Renal pelvis (tissue), 4 donors: ENCODE data around the gene AGBL5. TPM values are rescaled to one million over a fixed set of nuclear protein-coding genes. Genes with fewer than 3 reads are reported as not detected.
"Not testable (repeated sequence)": the region's sequence is repeated elsewhere in the genome, so short reads cannot be mapped to it uniquely, and the experiment has no call there.

Experiments used
- DNase-seq: peaks from one replicate; pipeline ENCODE4 v3.0.0-alpha.2; 2013
- polyA plus RNA-seq, 3 donors: library from polyadenylated mRNA; unstranded; fragments of 120-200 nt; gene quantifications; one replicate each; pipeline ENCODE4 v1.2.1, GENCODE V29; 2013; ENCODE audit not compliant: insufficient read length in 3 of 3

Gene AGBL5
- polyA plus RNA-seq, 3 donors: 67.1 to 68.4 (median 67.5) TPM

DNA sequence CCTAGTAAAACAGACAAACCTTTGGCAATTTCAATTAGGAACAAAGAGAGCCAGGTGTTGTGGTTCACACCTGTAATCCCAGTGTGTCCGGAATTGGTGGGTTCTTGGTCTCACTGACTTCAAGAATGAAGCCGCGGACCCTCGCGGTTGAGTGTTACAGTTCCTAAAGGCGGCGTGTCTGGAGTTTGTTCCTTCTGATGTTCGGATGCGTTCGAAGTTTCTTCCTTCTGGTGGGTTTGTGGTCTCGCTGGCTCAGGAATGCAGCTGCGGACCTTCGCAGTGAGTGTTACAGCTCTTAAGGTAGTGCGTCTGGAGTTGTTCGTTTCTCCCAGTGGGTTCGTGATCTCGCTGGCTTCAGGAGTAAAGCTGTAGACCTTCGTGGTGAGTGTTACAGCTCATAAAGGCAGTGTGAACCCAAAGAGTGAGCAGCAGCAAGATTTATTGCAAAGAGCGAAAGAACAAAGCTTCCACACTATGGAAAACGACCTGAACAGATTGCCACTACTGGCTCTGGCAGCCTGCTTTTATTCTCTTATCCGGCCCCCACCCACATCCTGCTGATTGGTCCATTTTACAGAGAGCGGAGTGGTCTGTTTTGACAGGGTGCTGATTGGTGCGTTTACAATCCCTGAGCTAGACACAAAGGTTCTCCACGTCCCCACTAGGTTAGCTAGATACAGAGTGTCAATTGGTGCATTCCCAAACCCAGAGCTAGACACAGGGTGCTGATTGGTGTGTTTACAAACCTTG, 59.3 kb downstream of the AGBL5 start:
- DNase-seq: not testable (repeated sequence)

DNA sequence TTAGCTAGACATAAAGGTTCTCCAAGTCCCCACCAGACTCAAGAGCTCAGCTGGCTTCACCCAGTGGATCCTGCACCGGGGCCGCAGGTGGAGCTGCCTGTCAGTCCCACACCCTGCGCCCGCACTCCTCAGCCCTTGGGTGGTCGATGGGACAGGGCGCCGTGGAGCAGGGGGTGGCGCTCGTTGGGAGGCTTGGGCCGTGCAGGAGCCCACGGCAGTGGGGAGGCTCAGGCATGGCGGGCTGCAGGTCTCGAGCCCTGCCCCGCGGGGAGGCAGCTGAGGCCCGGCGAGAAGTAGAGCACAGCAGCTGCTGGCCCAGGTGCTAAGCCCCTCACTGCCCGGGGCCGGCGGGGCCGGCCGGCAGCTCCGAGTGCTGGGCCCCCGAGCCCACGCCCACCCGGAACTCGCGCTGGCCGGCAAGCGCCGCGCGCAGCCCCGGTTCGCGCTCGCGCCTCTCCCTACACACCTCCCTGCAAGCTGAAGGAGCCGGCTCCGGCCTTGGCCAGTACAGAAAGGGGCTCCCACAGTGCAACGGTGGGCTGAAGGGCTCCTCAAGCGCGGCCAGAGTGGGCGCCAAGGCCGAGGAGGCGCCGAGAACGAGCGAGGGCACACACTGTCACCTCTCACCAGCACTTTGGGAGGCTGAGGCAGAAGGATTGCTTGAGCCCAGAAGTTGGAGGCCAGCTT, 60.1 kb downstream of the AGBL5 start:
- DNase-seq: not testable (repeated sequence)

DNA sequence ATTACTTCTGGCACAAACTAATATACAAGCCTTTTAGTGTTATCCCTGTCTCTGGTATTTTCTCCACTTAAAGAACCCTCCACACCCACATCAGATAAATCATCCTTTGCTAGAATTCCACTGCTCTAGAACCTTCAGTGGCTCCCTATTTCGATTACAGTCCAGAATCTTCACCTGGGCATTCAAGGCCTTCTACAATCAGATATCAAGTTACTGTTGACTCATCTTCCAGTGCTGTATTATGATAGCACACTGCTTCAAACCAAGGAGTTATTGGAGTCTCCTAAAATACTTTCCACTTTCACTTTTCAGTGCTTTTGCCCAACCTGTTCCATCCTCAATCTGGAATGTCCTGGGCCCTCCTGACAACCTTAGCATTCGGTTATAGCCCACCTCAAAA, 64.1 kb downstream of the AGBL5 start:
- no peak for DNase-seq

DNA sequence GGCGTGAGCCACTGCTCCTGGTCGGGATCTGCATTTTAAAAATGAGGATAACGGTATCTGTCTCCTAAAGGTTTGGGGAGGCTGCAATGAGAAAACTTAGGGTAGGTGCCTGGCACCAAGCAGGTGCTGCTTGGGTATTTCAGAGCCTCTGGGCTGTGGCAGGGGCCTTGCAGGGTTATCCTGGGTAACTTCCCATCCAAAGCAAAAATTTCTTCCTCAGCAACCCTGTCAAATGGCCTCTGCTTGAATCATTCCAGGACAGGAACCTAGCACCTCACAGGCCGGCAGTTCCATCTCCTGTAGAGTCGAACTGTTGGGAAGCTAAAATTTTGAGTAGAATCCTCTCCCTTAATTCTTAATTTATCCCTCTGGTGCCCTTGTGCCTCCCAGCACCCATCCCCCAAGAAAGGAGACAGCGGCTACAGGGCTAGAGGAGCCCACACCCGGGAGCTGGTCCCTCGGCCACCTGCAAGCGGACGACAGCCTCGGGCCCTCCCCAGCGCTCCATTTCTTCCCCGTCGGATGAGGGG, 66.6 kb downstream of the AGBL5 start:
- DNase-seq: no peak

DNA sequence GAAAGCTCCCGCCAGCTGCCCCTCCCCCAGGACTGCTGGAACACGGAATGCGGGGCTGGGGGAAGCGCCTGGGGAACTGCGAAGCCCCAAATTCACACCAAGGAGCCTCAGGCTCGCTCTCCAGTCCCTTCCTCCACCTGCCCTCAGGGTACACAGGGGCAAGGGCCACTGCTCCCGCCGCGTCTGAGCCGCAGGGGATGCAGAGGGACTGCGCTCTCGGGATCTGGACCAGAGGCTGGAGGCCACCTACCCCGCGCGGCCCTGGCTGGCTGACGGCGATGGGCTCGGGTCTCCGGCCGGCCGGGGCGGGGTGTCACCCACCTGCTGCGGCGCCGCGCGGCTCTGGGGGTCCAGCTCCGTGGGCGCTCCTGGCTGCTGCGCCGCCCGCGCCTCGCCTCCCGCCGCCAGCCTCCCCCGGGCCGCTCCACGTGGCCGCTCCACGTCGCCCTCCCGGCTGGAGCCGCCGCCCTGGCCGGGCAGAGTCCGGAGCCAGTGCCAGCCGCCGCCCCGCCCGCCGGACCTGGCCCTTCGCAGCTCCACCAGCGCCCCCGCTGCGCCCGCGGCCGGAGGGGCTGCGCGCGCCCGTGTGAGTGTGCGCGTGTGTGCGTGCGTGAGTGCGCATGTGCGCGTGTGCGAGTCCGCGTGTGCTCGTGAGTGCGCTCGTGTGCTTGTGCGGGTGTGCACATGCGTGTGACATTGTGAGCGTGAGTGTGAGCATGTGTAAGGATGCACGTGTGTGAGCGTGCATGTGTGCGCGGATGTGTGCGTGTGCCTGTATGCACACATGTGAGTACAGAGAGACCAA, 67.3 kb downstream of the AGBL5 start, which contains the start of gene CGREF1:
CGREF1 (minus strand) TSS at position 604 of the 805 bp plus-strand sequence. CDS start 14,762 bp downstream, outside the sequence.
- DNase-seq: peak; percentile 9

DNA sequence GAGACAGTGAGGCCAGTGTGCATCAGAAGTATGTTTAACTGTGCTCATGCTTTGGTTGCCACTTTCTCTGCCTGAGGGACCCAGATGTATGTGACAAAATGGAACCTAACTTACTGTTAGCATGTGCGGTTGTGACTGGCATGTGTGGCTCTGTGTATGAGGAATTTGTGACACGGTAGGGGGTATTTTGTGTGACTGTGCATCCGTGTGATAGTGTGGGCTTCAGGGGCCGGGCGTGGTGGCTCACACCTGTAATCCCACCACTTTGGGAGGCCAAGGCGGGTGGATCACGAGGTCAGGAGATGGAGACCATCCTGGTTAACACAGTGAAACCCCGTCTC, 67.8 kb downstream of the AGBL5 start:
- DNase-seq: not testable (repeated sequence)

Other genes starting within 250 kb of the AGBL5 start
- gene DPYSL5, start 203.5 kb upstream of the AGBL5 start, polyA plus RNA-seq: 10 to 100 TPM in 1 of 3 donors, 1 to 10 TPM in 2; 7.2 to 10.6 (median 8.6) TPM
- 10 to 100 TPM; 12.9 to 17.5 (median 14.3) TPM for gene MAPRE3, start 81.0 kb upstream of the AGBL5 start, polyA plus RNA-seq
- gene TMEM214, start 18.7 kb upstream of the AGBL5 start, polyA plus RNA-seq: 10 to 100 TPM; 62.3 to 68.9 (median 66.7) TPM
- 100 to 1,000 TPM; 228 to 288 (median 247) TPM for gene OST4, start 20.0 kb downstream of the AGBL5 start, polyA plus RNA-seq
- gene EMILIN1, start 26.9 kb downstream of the AGBL5 start, polyA plus RNA-seq: 100 to 1,000 TPM in 2 of 3 donors, 10 to 100 TPM in 1; 70.9 to 135 (median 102) TPM
- gene KHK, start 35.1 kb downstream of the AGBL5 start, polyA plus RNA-seq: 10 to 100 TPM; 57.6 to 62.8 (median 60.6) TPM
- 1 to 10 TPM; 5.7 to 8.1 (median 7.5) TPM for gene CGREF1, start 67.5 kb downstream of the AGBL5 start, polyA plus RNA-seq
- 1 to 10 TPM; 1.3 to 2.5 (median 1.4) TPM for gene ABHD1, start 72.1 kb downstream of the AGBL5 start, polyA plus RNA-seq
- 10 to 100 TPM; 49.2 to 59.0 (median 51.6) TPM for gene PREB, start 83.0 kb downstream of the AGBL5 start, polyA plus RNA-seq
- gene PRR30, start 87.7 kb downstream of the AGBL5 start, polyA plus RNA-seq: not detected
- under 1 TPM; 0.50 to 0.66 (median 0.55) TPM for gene TCF23, start 97.3 kb downstream of the AGBL5 start, polyA plus RNA-seq
- 100 to 1,000 TPM; 158 to 166 (median 164) TPM for gene ATRAID, start 160.4 kb downstream of the AGBL5 start, polyA plus RNA-seq
- gene SLC5A6, start 160.6 kb downstream of the AGBL5 start, polyA plus RNA-seq: 10 to 100 TPM; 46.6 to 56.2 (median 48.8) TPM
- 10 to 100 TPM; 58.5 to 59.9 (median 58.9) TPM for gene CAD, start 165.7 kb downstream of the AGBL5 start, polyA plus RNA-seq
- gene SLC30A3, start 211.4 kb downstream of the AGBL5 start, polyA plus RNA-seq: 10 to 100 TPM in 2 of 3 donors, 1 to 10 TPM in 1; 7.6 to 13.2 (median 10.8) TPM
- 1 to 10 TPM in 2 of 3 donors, under 1 TPM in 1; 0.60 to 2.6 (median 1.4) TPM for gene DNAJC5G, start 223.8 kb downstream of the AGBL5 start, polyA plus RNA-seq
- gene TRIM54, start 230.8 kb downstream of the AGBL5 start, polyA plus RNA-seq: 1 to 10 TPM; 4.4 to 8.2 (median 7.6) TPM